ENCODE measurements around the gene LRRC40.
A peak's percentile ranks its signal among the peaks of the same experiment; 100 is the strongest.
"Not testable (repeated sequence)": the region's sequence is repeated elsewhere in the genome, so short reads cannot be mapped to it uniquely, and the experiment has no call there.

LRRC40 gene

DNA sequence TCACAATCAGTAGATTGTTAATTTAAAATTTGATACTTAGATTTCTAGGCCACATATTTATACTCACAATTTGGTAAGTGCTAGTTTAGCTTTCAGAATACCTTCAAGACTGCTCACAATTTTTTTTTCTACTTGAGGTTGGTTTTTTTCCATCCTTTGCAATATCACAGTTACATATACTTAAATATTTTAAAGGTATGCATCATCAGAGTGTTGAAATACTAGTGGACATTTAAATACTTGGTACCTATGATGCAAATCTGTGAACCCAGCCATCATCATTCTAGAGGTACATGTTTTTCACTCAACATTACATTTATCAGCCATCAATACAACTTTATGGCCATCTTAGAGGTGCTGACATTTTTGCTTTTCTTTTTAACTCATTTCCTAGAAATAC, 6.2 kb upstream of the LRRC40 start:
- H3K4me3 Mint-ChIP-seq: no peak overlapping the region
- no peak overlapping the region for H3K27ac Mint-ChIP-seq
- no peak for DNase-seq
- ATAC-seq (replicated peaks): no peak
- peaks cover 9 to 28% of the 10 kb centered on the region in 2 donors for H3K4me1 Mint-ChIP-seq
- no peaks in the 10 kb centered on the region for H3K9me3 Mint-ChIP-seq
- H3K27me3 Mint-ChIP-seq: no peaks in the 10 kb centered on the region
- H3K36me3 Mint-ChIP-seq: peaks cover 13 to 19% of the 10 kb centered on the region in 2 donors

DNA sequence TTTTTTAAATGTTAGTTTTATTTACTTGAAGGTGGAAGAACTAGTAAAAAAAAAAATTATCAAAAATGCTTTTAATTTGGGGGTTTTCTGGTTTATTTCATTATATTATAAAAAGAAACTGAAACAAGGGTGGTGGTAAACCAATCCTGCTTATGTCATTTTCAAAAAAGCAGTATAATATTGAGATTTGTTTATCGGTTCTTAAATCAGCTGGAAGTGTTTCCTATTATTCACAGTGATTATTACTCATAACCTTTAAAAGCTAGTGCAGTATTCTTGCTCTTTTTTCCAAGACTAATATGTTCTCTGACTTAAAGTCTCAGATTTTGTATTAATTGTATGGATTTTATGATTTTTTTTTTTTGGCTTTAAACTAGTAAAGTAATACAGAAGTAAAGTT, 5.4 kb upstream of the LRRC40 start:
- Mint-ChIP-seq H3K36me3 (peaks cover 13 to 19% of the 10 kb centered on the region in 2 donors), H3K27me3 (no peaks in the 10 kb centered on the region), H3K27ac (no peak overlapping the region), H3K4me1 (peaks cover 10 to 28% of the 10 kb centered on the region in 2 donors), H3K9me3 (no peaks in the 10 kb centered on the region), H3K4me3 (no peak overlapping the region)
- no peak for ATAC-seq (replicated peaks)
- DNase-seq: no peak

DNA sequence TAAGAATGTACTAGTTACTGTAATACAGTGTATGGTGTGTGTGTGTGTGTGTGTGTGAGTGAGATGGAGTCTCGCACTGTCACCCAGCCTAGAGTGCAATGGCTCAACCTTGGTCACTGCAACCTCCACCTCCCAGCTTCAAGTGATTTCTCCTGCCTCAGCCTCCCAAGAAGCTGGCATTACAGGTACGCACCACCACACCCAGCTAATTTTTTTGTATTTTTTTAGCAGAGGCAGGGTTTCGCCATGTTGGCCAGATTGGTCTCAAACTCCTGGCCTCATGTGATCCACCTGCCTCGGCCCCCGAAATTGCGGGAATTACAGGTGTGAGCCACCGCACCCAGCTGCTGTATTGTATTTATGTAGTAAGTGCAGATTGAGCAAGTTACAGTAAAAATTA, 2.9 kb upstream of the LRRC40 start:
- peaks cover 20 to 45% of the 10 kb centered on the region in 2 donors for H3K4me1 Mint-ChIP-seq
- ATAC-seq (replicated peaks) (no peak), DNase-seq (no peak)
- no peaks in the 10 kb centered on the region for H3K9me3 Mint-ChIP-seq
- H3K36me3 Mint-ChIP-seq: peaks cover 10 to 15% of the 10 kb centered on the region in 2 donors
- H3K27me3 Mint-ChIP-seq: no peaks in the 10 kb centered on the region
- no peak overlapping the region for H3K27ac Mint-ChIP-seq
- H3K4me3 Mint-ChIP-seq: no peak overlapping the region

DNA sequence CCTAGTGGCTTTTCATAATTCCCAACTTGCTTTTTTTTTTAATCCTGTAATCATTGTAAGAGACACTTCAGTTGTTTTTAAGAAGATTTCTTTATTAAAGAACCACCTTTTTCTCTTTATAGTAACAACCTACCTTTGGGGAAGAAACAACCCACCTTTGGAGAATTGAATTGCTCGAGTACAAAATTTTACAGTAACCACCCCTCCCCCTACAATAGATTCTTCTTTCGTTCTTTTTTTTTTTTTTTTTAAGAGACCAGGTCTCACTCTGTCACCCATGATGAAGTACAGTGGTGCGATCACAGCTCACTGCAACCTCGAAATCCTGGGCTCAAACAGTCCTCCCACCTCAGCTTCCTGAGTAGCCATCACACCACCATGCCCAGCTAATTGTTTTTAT, 2.1 kb upstream of the LRRC40 start:
- Mint-ChIP-seq H3K27ac (peak overlapping the region; percentile 86), H3K4me1 (peaks cover 24 to 52% of the 10 kb centered on the region in 2 donors), H3K27me3 (no peaks in the 10 kb centered on the region), H3K9me3 (no peaks in the 10 kb centered on the region), H3K36me3 (peaks cover 10 to 15% of the 10 kb centered on the region in 2 donors), H3K4me3 (peak overlapping the region; percentile 54 to 96)
- ATAC-seq (replicated peaks): no peak
- DNase-seq: no peak

DNA sequence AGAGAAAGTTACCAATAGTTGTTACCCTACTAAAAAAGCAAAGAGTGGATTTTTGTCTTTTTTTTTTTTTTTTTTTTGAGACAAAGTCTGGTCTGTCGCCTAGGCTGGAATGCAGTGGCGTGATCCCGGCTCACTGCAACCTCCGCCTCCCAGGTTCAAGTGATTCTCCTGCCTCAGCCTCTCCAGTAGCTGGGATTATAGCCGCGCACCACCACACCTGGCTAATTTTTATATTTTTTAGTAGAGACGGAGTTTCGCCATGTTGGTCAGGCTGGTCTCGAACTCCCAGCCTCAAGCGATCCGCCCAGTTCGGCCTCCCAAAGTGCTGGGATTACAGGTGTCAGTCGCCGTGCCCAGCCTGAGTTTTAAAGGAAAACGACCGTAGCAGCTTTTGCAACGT, 1.5 kb upstream of the LRRC40 start:
- H3K9me3 Mint-ChIP-seq: not testable (repeated sequence)

DNA sequence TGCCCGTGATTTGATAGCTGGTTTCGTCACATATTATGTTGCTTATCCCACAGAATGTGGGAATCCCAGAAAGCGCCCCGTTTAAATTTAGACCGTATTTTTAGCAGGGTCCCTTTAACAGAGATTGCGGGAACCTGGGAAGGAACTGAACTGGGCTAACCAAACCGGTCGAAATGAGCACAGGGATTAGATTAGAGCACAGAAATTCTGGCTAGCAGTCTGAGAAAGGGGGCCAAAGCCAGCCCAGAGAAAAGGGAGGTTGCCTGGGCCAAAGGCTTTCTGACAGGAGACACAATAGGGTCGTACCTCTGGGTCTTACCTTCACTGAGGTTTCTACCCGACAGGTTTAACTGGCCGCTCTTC, 327 bp downstream of the LRRC40 start:
- Mint-ChIP-seq H3K9me3 (no peaks in the 10 kb centered on the region), H3K36me3 (peaks cover 13 to 17% of the 10 kb centered on the region in 2 donors), H3K4me3 (peak overlapping the region; percentile 96), H3K27me3 (no peaks in the 10 kb centered on the region), H3K27ac (peak overlapping the region; percentile 100), H3K4me1 (peaks cover 24 to 65% of the 10 kb centered on the region in 2 donors)
- DNase-seq (no peak), ATAC-seq (replicated peaks) (peak; percentile 41 to 50)

More for the DNA sequence above, 1.5 kb upstream of the LRRC40 start:
- peaks cover 26 to 59% of the 10 kb centered on the region in 2 donors for H3K4me1 Mint-ChIP-seq
- not testable (repeated sequence) for H3K27ac Mint-ChIP-seq; H3K27me3 Mint-ChIP-seq; ATAC-seq (replicated peaks); DNase-seq
- peak overlapping the region; percentile 96 for H3K4me3 Mint-ChIP-seq
- H3K36me3 Mint-ChIP-seq: peaks cover 10 to 15% of the 10 kb centered on the region in 2 donors

DNA sequence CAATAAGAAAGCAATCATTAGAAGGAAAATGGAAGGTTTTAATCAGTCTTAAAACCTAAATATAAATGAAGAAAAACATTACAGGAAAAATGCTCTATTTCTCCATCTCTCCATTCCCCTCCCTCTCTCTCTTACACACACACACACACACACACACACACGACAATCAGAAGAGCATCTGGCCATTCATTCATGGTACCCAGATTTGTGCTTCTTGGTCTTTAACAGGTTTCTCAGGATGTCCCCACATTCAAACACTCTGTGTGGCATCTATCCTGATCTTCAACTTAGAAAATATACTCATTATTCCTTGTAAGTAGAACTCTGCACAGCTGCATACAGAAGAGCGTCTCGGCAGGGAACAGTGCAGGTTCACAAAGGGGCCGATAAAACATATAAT, 779 bp downstream of the LRRC40 start:
- H3K27ac Mint-ChIP-seq: peak overlapping the region; percentile 100
- H3K9me3 Mint-ChIP-seq: no peaks in the 10 kb centered on the region
- DNase-seq (no peak), ATAC-seq (replicated peaks) (no peak)
- peaks cover 12 to 13% of the 10 kb centered on the region in 2 donors for H3K36me3 Mint-ChIP-seq
- peak overlapping the region; percentile 96 for H3K4me3 Mint-ChIP-seq
- peaks cover 23 to 61% of the 10 kb centered on the region in 2 donors for H3K4me1 Mint-ChIP-seq
- no peaks in the 10 kb centered on the region for H3K27me3 Mint-ChIP-seq

DNA sequence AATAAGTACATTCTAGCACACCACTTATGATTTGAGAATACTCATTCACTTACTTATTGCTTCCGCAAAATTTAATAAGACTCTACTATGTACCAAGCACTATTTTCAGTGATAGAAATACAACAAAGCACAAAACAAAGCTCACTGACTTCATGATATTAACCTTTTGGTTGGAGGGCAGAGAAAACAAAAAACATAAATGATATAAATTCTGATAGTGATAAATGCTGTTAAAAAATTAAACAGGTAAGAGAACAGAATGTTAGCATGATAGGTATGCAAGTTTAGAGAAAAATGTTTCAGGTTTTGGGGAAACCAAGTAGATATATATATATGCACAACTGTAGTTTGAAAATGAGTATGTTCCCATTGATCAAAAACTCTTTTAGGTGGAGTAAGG, 1.2 kb downstream of the LRRC40 start:
- no peak for DNase-seq
- ATAC-seq (replicated peaks): no peak
- no peaks in the 10 kb centered on the region for H3K27me3 Mint-ChIP-seq
- peaks cover 11 to 12% of the 10 kb centered on the region in 2 donors for H3K36me3 Mint-ChIP-seq
- H3K4me3 Mint-ChIP-seq: peak overlapping the region; percentile 96
- peaks cover 23 to 58% of the 10 kb centered on the region in 2 donors for H3K4me1 Mint-ChIP-seq
- no peak overlapping the region for H3K27ac Mint-ChIP-seq
- H3K9me3 Mint-ChIP-seq: no peaks in the 10 kb centered on the region

DNA sequence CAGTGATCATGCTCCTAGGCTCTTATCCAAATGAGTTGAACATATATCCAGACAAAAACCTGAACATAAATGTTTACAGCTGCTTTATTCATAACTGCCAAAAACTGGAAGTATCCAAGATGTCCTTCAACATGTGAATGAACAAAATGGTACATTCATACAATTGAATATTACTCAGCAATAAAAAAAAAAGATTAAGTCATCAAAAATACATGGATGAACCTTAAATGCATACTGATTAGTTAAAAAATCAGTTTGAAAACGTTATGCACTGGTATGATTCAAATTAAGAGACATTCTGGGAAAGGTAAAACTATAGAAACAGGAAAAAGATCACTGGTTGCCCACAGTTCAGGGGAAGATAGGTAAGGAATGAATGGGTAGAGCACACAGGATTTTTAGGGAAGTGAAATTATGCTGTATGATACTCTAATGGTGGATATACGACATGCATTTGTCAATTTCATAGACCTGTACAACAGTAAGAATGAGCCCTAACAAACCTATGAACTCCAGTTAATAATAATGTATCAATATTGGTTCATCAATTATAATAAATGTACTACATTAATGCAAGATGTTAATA, 3.1 kb downstream of the LRRC40 start:
- Mint-ChIP-seq H3K4me1 (peaks cover 19 to 44% of the 10 kb centered on the region in 2 donors), H3K9me3 (no peaks in the 10 kb centered on the region), H3K27me3 (no peaks in the 10 kb centered on the region), H3K4me3 (no peak overlapping the region), H3K36me3 (peaks cover 4 to 8% of the 10 kb centered on the region in 2 donors), H3K27ac (no peak overlapping the region)
- DNase-seq: no peak
- ATAC-seq (replicated peaks): peak; percentile 22 to 29

DNA sequence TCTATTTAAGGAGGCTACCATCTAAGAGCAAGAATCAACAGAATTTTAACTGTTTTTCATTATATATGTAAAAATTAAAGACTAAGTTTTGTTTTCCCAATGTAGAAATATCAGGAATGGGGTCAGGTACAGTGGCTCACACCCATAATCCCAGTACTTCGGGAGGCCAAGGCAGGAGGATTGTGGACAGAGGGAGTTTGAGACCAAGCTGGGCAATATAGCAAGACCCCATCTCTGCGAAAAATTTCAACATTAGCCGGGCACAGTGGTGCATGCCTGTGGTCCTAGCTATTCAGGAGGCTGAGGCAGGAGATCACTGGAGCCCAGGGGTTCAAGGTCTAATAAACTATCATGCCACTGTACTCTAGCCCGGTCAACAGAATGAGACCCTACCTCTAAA, 5.3 kb downstream of the LRRC40 start:
- no peak overlapping the region for H3K27ac Mint-ChIP-seq
- H3K36me3 Mint-ChIP-seq: peaks cover 6 to 8% of the 10 kb centered on the region in 2 donors
- H3K4me1 Mint-ChIP-seq: peaks cover 18 to 42% of the 10 kb centered on the region in 2 donors
- ATAC-seq (replicated peaks) (no peak), DNase-seq (no peak)
- no peak overlapping the region for H3K4me3 Mint-ChIP-seq
- no peaks in the 10 kb centered on the region for H3K9me3 Mint-ChIP-seq
- no peaks in the 10 kb centered on the region for H3K27me3 Mint-ChIP-seq

DNA sequence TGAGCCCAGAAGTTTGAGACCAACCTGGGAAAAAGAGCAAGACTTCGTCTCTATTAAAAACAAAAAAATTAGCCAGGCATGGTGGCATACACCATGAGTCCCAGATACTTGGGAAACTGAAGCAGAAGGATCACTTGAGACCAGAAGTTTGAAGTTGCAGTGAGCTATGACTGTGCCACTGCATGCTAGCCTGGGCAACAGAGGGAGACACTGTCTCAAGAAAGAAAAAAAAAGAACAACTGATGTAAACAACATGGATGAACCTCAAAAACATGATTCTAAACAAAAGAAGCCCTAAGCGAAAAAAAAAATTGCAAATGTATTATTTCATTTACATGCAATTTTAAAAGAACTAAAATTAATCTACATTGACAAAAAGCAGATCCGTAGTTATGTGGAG, 9.0 kb downstream of the LRRC40 start:
- H3K36me3 Mint-ChIP-seq: peaks cover 6 to 16% of the 10 kb centered on the region in 2 donors
- H3K4me1 Mint-ChIP-seq: peaks cover 3 to 13% of the 10 kb centered on the region in 2 donors
- H3K27me3 Mint-ChIP-seq: no peaks in the 10 kb centered on the region
- H3K9me3 Mint-ChIP-seq: no peaks in the 10 kb centered on the region
- DNase-seq (no peak), ATAC-seq (replicated peaks) (no peak)
- H3K27ac Mint-ChIP-seq: no peak overlapping the region
- H3K4me3 Mint-ChIP-seq: no peak overlapping the region

DNA sequence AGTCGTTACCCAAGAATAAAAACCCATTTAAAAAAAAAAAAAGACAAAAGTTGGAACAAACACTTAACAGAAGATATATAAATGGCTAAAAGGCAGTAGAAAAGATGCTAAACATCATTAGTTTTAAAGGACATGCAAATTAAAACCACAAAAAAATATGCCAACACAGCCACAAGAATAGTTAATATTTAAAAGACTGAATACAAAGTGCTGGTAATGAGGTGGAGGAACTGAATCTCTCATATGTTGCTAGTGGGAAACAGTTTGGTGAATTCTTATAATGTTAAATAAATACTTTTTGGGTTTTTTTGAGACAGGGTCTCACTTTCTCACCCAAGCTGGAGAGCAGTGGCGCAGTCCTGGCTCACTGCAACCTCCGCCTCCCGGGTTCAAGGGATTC, 10.0 kb downstream of the LRRC40 start:
- H3K27me3 Mint-ChIP-seq: no peaks in the 10 kb centered on the region
- no peak overlapping the region for H3K4me3 Mint-ChIP-seq
- no peaks in the 10 kb centered on the region for H3K9me3 Mint-ChIP-seq
- H3K36me3 Mint-ChIP-seq: peaks cover 4 to 12% of the 10 kb centered on the region in 2 donors
- H3K27ac Mint-ChIP-seq: peak overlapping the region; percentile 25
- ATAC-seq (replicated peaks): peak in 1 of 2 donors; percentile 58
- peaks cover 2 to 7% of the 10 kb centered on the region in 2 donors for H3K4me1 Mint-ChIP-seq
- no peak for DNase-seq

DNA sequence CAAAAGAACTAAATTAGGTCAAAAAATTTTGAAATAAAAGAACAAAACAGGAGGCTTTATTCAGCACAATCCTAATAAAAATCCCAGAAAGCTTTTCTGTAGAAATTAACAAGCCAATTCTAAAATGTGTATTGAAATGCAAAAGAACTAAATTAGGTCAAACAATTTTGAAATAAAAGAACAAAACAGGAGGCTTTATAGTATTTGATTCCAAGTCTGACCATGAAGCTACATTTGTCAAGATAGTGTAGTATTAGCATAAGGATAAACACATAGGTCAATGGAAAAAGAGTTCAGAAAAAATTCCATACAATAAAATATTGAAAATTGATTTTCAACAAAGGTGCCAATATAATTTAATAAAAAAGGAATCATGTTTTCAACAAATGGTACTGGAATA, 10.8 kb downstream of the LRRC40 start:
- no peak for ATAC-seq (replicated peaks)

DNA sequence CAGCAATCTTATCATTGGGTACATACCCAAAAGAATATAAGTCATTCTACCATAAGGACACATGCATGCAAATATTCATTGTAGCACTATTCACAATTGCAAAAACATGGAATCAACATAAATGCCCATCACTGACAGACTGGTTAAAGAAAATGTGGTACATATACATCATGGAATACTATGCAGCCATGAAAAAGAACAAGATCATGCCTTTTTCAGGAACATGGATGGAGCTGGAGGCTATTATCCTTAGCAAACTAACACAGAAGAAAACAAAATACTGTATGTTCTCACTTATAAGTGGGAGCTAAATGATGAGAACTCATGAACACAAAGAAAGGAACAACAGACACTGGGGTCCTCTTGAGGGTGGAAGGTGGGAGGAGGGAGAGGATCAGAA, 12.9 kb downstream of the LRRC40 start:
- H3K27ac Mint-ChIP-seq; H3K4me3 Mint-ChIP-seq; DNase-seq; H3K9me3 Mint-ChIP-seq; H3K4me1 Mint-ChIP-seq; H3K27me3 Mint-ChIP-seq; ATAC-seq (replicated peaks): not testable (repeated sequence)
- H3K36me3 Mint-ChIP-seq: peaks cover 7 to 12% of the 10 kb centered on the region in 2 donors

More for the DNA sequence above, 10.8 kb downstream of the LRRC40 start:
- Mint-ChIP-seq H3K27me3 (no peaks in the 10 kb centered on the region), H3K4me1 (peaks cover 2 to 5% of the 10 kb centered on the region in 2 donors), H3K36me3 (peaks cover 2 to 12% of the 10 kb centered on the region in 2 donors), H3K27ac (no peak overlapping the region), H3K9me3 (no peaks in the 10 kb centered on the region), H3K4me3 (no peak overlapping the region)
- no peak for DNase-seq

DNA sequence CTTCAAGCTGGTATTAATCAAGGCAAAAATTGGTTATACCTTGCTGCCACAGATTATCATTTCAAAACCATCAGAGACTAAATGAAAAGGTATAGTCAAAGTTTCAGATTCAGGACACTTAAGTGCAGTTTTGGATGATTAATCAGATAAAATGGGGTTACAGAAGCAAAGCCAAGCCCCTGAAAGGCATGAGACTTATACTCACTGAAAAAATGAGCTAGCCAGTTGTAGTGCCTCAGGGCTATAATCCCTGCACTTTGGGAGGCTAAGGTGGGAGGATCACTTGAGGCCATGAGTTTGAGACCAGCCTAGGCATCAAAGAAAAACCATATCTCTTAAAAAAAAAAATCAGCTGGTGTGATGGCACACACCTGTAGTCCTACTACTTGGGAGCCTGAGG, 15.2 kb downstream of the LRRC40 start:
- H3K36me3 Mint-ChIP-seq: peaks cover 15 to 23% of the 10 kb centered on the region in 2 donors
- H3K4me3 Mint-ChIP-seq: no peak overlapping the region
- DNase-seq: no peak
- H3K9me3 Mint-ChIP-seq: no peaks in the 10 kb centered on the region
- ATAC-seq (replicated peaks): no peak
- H3K4me1 Mint-ChIP-seq: peaks cover 4 to 5% of the 10 kb centered on the region in 2 donors
- no peak overlapping the region for H3K27ac Mint-ChIP-seq
- H3K27me3 Mint-ChIP-seq: no peaks in the 10 kb centered on the region
